Fibroblast of lung (primary cell): Measurements from ENCODE around the gene SNRNP25.

Experiments
- CTCF ChIP-seq, 2 donors: IDR thresholded peaks in 1 of 2; conservative IDR thresholded peaks in 1 of 2; 1 replicate in 1 of 2; 2 replicates in 1 of 2; pipeline ENCODE4 v1.5.1; 2011 to 2012; ENCODE audit warnings: low read length in 2 of 2, control low read depth in 1 of 2, inconsistent platforms in 1 of 2, low read depth in 1 of 2, mild to moderate bottlenecking in 1 of 2
- EZH2 ChIP-seq: IDR thresholded peaks from 2 replicates; pipeline ENCODE4 v1.5.1; 2012; ENCODE audit warnings: low read length, control low read depth, mild to moderate bottlenecking; ENCODE audit errors: missing control alignments

- TF ChIP-seq CTCF (conservative IDR thresholded peaks at IDR 0.05 in 1 of 2, IDR thresholded peaks at IDR 0.05 in 1 of 2; ENCODE audit: low read depth in 1 of 2, low read length in 2 of 2): no peak
- no peak for TF ChIP-seq EZH2
Observed at GRCh38 chr16:66309-67182, 12.9 kb downstream of the SNRNP25 start.
